Activated T-helper 1 cell treated with anti-CD3 and anti-CD28 coated beads, Interleukin-2, amount 50 U/mL, for 16 hours (primary cell): ENCODE data around the gene UBAP1.
A peak's percentile ranks its signal among the peaks of the same experiment; 100 is the strongest.
"Not testable (repeated sequence)": the region's sequence is repeated elsewhere in the genome, so short reads cannot be mapped to it uniquely, and the experiment has no call there.

Experiments used
- DNase-seq, 2 donors: peaks; one replicate each; pipeline ENCODE4 v3.0.0-alpha.2; 2020; ENCODE audit warnings: low read depth in 1 of 2, low spot score in 1 of 2

Gene UBAP1

DNA sequence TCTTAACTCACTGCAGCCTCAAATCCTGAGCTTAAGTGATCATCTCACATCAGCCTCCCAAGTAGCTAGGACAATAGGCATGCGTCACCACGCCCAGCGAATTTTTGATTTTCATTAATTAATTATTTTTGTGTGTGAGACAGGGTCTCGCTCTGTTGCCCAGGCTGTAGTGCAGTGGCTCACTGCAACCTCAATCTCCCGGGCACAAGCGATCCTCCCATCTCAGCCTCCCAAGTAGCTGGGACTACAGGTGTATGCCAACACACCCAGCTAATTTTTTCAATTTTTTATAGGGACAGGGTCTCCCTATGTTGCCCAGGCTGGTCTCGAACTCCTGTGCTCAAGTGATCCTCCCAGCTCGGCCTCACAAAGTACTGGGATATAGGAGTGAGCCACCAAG is 41.4 kb downstream of the UBAP1 start:
- no peak for DNase-seq

DNA sequence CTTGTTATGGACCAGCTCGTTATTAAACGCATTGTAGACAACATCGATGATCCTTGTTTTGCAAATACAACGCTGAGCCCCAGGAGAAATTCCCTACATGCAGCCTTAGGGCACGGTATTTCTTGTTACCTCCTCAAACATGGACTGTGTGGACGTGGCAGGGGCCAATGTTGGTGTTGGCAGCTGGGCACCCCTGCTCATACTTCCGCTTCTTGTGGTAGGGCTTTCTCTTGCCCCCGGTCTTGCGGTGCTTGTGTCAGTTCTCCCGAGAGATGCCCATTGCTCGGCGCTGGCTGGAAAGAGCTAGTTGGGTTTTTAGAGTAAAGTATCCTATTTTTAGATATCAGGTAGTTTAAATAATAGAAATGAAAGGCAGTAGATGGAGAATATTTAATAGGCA is 45.5 kb downstream of the UBAP1 start:
- no peak for DNase-seq

DNA sequence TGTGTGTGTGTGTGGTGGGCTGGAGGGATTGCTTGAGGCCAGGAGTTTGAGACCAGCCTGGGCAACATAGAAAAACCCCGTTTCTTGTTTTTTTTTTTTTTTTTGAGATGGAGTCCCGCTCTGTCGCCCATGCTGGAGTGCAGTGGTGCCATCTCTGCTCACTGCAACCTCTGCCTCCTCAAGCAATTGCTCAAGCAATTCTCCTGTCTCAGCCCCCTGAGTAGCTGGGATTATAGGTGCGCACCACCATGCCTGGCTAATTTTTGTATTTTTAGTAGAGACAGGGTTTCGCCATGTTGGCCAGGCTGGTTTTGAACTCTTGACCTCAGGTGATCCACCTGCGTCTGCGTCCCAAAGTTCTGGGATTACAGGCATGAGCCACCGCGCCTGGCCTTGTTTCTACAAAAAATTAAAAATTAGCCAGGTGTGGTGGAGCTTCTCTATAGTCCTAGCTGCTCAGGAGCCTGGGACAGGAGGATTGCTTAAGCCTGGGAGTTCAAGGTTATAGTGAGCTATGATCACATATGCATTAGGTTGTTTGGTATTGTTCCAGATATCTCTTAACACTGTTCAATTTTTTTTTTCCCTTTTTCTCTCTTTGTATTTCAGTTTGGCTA is 47.4 kb downstream of the UBAP1 start:
- not testable (repeated sequence) for DNase-seq

DNA sequence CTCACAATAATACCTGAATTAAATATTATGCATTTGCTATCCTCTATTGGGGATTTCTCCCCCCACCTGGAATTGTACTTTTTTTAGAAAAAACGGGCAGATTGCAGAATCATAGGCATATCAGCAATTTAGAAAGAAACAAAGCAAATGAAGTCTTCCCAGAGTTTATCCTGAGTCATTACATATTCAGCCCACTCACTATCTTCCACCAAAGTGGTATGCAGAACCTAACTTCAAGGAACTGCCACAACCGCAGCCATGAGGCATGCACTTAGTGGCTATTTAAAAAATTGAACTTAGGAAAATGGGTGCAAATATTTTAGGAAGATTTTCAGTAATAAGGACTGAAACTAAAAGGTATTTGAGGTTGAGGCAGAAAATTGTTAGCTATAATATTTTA is 48.6 kb downstream of the UBAP1 start:
- DNase-seq = no peak

DNA sequence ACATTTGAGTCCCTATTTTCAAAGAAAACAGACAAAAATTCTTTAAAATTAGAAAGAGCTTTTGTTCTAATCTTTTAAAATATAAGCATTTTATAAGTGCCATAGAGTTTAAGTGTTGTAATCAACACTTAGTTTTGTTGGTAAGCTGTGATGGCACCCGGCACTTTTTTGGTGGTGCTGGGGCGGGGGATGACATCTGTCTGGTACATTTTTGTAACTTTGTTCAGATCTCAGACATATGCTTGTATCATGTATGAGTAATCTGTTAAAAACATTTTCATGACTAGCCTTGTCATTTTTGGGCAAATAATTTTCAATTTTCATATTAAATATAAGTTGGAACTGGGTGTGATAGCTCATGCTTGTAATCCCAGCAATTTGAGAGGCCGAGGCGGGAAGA is 51.7 kb downstream of the UBAP1 start:
- no peak for DNase-seq

DNA sequence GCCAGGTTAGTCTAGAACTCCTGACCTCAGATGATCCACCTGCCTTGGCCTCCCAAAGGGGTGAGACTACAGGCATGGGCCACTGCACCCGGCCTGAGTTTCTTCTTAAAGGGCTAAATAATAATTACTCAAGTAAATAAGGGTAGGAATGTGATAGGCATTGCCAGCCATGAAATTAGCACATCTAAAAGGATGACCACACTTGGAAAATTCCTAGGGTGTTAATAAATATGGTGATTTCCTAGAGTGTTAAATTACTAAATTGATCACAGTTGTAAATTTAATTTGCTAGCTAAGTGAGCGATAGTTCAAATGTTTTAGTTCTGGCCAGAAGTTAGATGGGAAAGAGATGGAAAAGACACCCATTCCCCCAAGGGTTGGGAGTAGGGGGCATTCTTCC is 53.4 kb downstream of the UBAP1 start:
- no peak for DNase-seq

DNA sequence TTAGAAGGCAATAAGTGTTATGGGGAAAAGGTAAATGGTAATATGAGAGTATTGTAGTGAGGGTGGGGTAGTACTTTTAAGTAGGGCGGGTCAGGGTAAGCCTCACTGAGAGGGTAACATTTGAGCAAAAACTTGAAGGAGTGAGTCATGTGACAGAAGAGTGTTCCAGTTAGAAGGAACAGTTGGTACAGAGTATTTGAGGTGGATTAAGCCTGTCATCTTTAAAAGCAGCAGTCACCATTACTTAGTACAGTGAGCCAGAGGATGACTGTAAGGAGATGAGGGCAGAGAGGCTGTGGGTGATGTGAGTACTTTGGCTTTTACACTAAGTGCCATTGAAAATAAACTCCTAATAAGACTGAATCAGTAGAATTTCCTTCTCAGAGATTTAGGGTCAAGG is 54.8 kb downstream of the UBAP1 start:
- no peak for DNase-seq

DNA sequence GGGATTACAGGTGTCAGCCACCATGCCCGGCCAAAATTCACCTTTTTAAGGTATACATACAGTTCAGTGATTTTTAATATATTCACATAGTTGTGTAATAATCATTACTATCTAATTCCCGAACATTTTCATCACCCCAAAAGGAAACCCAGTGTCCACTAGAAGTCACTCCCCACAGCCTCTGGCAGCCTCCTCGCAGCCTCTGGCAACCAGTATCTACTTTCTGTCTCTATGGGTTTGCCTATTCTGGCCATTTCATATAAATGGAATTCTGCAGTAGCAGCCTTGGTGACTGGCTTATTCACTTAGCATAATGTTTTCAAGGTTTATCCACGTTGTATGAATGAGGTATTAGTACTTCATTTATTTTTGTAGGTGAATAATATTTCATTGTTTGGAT is 59.0 kb downstream of the UBAP1 start:
- DNase-seq = no peak

DNA sequence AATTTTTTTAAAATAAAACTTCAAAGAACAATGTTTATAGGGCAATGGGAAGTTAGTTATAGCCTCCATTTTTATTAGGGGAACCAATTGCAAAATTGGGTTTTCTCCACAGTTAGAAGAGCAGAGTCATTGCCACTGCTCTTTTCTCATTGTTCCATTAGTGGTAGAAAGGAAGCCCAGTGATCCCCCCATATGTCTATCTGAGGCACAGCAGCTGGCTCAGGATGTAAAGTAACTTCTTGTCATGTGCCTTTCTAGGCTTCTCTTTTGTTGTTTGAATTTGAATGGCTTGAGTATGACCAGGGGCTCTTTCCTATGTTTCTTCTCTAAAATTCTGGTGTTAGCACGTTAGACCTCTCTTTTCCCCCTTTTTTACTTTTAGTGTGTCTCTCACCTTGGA is 61.2 kb downstream of the UBAP1 start:
- DNase-seq = no peak

DNA sequence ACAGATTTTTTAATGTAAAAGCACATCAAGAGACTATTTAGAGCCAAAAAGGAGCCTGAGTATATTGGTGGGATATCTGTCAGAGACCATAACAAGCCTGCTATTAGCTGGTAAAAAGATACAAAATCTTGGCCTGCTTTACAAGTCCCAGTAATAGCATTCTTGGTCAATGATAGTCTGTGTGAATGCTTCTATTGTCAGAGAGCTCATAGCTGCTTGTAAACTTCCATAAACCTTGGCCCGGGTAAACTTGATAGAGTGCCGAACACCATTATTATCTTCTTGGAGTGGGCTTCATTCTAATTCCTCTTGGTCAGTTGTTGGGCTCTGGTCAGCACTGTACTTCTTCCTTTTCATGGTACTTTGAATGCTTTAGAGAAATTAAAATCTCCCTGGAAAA is 64.0 kb downstream of the UBAP1 start:
- DNase-seq = no peak

DNA sequence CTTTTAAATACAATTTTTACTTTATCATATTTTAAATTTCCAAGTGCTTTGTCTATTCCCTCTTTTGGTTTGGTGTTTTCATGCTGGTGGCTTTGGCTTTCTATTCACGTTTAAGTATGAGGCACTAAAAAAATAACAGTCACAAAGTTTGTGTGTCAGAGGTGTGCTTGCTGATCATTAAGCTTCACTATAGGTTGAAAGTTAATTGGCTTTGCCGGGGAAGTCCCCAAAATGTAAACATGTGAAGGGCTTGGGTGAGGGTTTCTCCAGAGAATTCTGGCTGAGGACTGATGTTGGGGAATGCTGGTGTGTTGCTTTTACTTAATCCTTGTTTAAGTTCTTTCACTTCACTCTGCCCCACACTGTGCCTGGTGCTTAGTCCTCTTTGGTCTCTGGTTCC is 66.4 kb downstream of the UBAP1 start:
- DNase-seq = not testable (repeated sequence)

DNA sequence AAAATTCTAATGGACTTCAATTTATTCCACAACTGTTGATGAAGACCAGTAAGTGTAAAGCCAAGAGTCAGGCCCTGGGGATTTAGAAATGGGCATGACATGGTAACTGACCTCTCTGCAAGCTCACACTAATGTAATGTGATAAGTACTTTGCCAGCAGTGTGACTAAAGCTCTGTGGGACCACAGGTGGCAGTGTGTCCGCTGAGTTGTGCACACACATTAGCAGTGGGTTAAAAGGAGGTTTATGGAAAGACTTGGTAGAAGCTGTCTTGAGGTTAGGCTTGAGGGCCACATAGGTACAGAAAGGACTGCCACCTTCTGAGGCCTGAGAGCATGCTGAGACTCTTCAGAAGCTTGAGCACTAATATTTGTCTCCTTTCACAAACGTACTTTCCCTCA is 67.6 kb downstream of the UBAP1 start:
- DNase-seq = no peak

DNA sequence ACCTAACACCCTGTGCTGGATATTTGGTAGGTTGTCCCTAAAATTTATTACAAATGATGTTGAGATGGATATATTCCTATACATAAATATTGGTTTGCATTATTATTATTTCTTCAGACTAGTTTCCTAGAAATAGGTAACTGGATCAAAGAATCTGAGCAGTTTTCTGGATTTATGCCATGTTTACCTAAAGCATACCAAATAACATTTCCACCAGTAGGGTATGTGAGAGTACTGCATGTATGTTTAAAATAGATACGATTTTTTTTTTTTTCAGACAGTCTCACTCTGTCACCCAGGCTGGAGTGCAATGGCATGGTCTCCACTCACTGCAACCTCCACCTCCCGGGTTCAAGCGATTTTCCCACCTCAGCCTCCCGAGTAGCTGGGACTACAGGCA is 68.9 kb downstream of the UBAP1 start:
- not testable (repeated sequence) for DNase-seq

DNA sequence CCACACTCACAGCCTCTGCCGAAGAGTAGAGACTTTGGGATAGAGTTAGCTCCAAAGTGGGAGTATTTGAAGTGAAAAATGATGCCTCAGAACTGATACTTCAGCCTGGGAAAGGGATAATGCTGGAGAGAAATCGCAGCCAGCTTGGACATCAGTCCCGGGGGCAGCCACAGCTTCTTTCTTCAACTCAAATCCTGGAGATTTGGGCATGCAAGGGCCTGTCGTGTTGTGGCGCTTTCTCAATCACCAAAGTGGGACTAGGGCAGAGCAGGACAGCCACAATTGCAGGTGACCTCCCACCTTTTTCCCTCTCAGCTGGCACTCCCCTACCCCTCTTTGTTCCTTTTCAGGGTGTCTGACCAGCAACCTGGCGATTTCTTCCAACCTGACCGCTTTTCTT is 70.4 kb downstream of the UBAP1 start:
- DNase-seq = no peak

DNA sequence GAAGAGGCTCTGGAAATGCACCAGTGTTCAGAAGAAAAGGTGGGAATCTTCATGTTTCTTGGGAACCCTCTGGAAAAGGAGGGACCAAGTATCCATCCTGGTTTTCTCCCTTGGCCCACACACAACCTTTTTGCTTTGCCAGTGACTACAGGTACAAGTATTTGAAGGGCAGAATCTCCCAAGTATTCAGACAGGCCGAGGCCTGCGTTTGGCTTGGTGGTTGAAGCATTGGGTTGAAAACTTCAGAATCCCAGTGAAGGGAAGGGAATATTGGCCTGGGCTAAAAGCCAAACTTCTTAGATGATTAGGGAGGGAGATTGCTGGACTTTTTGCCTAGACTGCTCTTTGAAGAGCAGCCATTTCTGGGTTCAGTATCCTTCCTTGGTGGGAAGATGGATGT is 71.9 kb downstream of the UBAP1 start:
- DNase-seq = no peak

DNA sequence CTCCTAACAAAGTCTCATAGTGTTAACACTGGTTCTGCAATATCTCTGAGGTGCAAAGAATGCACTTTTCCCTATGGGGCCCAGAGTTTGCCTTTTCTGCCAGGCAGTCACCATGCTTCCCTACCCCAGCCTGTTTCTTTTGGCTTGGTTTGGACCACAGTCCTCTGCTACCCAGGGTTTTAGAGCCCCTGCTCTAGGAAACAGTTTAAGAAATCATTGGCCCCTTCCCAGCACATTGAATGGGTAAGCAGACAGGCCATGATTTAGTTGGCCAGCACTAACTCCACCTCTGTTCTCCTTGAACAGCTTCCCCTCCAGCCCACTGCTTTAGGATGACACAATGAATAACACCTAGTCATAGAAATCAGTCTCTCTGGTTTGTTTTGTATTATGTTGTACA is 73.2 kb downstream of the UBAP1 start:
- DNase-seq = no peak

DNA sequence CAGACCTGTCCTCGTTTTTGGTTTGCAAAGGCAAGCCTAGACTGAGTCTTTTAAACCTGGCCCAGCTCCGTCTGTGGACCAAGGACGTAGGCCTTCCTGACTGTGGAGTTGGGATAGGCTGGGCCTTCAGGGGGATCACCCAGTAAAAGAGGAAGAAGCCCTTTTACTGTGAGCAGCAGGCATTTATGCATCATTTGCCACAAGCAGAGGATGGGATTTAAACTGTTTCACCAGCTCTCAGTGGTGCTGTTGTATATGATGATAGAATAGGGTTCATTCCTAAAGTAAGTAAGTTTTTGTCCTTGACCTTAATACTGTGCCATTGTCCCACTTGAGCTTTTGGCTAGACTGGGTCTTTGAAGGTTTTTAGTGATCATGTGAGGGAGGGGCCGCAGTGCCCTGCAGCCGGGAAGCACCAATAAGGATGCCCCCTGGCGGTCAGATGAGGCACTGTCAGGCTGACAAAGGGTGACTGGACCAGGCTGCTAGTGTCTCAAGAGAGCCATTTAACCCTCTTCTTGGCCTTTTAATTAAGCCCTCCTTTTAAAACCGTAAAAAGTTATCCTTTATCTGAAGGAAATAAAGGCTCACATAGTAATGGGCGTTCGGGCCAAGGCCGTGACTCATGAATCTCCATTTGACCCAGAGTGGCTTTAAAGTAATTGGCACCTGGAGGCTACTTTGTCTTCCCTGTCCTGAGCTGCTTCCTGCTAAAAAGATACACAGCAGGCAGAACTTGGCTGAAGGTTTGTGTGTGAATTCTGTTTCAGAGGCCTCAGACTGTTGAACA is 74.0 kb downstream of the UBAP1 start:
- peak in 1 of 2 donors; percentile 55 for DNase-seq

DNA sequence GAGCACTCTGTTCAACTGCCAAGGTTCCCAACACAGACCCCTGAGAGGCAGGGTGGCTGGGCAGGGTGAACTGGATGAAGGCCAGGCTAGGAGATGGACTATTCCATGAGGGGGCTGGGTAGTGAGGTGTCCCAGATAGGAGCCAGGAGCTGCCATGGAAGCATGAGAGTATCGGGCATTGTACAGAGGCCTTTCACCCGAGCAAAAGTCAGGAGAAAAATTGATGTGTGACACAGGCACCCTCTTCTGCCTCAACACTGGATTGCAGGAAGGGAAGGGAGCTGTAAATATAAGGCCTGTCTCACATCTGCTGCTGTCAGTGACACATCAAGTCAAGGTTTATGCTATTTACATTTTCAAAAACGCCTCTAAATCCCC is 74.6 kb downstream of the UBAP1 start:
- no peak for DNase-seq

DNA sequence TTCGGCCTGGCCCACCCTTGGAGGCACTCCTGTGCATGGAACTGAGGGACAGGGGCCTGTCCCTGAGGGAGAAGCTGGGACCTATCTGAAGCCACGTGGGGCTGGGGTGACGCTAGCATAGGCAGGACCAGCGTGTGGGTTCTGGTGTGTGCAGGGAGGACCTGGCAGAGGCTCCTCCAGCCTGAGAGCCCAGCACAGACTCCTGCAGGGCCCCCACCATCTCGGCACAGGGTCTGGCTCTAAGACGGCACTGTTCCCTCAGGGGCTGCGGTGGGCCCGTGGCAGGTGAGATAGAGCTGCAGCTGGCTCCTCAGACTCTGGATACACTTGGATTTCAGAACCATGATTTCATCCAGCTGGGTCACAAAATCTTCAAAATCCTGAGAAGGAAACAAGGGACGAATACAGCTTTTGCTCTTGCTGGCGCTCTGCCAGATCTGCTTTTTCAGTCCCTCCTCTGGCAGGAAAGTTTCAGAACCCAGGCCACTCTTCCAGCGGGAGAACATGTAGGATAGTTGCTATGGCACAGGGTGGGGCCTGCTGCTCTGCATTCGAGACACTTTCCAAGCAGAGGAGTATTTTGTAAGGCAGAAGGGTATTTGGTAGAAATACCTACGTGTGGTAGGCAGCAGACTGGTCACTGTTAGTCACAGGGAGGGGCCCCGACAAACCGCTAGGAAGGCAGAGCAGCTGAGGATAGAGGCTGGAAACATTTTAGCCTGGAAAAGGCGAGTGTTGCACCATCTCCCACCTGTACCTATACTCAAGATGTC is 75.5 kb downstream of the UBAP1 start:
- DNase-seq = no peak

DNA sequence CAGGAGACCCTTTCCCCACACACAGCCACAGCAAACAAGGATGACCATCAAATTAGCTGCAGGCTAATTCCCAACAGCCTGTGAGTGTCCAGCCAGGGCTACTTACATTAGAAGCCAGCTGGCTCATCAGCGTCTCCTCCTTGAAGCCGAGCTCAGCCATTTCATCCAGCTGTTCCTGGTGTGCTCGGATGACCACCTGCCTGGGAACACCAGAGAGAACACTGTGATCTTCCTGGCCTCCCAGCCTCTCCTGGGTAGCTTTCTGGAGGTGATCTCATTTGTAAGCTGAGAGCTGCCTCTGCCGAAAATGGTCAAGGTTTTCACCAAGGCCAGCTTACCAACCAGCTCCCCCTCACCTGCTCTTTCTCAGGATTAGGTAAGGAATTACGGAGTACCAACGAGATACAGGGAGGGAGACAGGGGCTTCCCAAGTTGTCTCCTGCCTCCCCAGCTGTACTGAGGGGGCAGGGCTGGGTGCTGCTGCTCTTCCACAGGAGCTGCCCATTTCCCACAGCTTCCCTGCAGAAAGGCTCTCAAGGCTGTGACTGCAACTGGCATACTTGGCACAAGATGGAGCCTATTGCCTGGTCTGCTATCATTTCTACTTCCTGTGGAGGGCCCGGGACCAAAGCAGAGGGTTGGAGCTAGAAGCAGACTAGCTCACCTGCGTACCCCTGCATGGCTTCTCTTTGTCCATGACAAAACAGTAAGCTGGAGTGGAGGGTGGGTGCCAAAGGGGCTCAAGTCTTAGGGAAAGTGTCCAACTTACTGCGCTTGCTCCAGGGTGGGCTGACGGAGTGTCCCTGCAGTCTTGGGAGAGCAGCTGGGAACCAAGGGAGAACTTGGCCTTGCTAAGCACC is 76.4 kb downstream of the UBAP1 start:
- DNase-seq = no peak

DNA sequence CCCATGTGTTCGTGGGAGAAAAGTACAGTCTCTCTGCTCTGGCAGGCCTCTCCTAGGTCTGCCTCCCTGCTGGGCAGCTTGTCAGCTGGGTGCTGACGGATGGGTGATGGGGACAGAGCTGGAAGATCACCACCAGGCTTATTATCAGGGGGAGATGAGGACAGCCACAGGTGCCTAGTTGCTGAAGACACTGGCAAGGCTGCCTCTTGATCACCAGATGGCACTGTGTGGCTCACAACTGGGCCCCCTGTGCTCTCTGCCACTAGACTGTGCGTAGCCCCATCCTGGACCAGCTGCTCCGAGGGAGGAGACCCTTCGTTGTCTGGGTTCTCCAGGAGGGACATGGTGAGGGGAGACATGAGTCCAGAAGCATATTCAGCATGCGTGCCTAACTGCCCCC is 77.3 kb downstream of the UBAP1 start:
- DNase-seq = no peak
